Raji (cell line): ENCODE results near the gene FIZ1.

Source experiments
- POLR2A ChIP-seq: IDR thresholded peaks from 2 replicates; pipeline ENCODE4 v1.6.1; 2011; ENCODE audit warnings: low read depth, low read length, control low read depth; ENCODE audit not compliant: insufficient read depth

FIZ1 gene

DNA sequence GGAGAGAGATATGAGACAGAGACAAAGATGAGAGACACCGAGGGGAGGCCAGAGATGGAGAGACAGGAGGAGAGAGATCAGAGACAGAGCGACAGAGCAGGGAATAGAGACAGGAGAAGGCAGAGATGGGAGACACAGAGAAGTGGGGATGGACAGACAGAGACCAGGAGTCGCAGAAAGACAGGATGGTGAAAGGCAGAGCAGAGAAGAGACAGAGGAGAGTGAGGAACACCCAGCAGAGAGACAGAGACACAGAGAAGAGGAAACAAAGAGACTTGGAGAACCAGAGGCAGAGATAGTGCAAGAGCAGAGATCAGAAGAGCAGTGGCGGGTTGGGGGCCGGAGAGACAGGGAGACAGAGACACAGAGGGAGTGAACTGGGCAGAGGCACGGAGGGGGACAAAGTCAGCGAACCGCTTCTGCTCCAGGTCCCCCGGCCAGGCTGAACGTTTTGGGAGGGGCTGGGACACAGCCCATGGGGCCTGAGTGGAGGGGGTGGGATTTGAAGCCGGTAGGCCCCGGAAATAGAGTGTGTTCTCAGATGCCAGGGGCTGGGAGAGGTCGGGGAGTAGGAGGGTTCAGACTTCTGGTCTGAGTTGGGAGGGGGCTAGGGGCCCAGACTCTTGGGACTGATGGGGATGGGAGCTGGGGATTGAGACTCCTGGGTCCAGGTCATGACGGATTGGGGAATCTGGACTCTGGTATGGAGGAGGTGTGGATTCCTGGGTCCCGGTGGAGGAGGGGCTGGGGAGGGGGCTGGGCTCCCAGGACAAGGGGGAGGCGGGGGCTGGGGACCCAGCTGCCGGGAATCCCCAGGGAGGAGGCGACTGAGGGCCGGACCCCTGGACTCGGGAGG, 19.3 kb downstream of the FIZ1 start:
- TF ChIP-seq POLR2A: no peak

DNA sequence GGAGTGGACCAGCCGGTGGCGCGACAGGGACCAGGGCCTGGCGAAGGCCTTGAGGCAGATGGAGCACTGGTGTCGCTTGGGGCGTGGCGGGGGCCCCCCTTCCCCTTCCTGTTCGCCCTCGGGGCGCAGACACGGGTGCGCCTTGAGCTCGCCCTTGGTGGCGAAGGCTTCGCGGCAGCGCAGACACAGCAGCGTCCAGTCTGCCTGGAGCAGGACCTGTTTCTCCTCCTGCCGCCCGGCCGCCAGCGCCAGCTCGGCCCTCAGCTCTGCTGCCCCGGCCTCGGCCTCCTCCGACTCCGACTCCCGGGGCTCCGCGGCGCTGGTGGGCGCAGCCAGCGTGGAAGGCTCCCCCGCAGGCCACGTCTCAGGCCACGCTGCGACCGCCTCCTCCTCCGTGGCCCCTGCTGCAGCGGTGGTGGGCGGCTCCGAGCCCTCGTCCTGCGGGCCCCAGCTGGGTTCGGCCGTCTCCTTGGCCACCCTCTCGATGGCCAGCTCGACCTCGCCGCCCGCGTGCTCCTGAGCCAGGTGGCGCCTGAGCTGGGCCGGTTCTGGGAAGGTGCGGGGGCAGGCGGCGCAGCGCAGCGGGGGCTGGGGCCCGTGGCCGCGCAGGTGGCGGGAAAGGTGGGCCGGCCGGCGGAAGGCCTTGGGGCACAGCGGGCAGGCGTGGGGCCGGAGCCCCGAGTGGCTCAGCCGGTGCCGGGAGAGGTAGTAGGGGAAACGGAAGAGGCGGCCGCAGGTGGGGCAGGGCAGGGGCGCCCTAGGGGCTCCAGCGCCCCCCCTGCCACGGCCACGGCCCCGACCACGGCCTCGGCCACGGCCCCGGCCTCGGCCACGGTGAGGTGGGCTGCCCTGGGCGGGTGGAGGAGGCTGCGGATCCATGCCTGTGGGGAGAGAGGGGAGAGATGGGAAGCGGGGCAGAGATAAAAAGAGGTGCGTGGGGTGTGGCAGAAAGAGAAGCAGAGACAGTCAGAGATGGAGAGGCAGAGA, 20.3 kb downstream of the FIZ1 start:
- no peak for TF ChIP-seq POLR2A

DNA sequence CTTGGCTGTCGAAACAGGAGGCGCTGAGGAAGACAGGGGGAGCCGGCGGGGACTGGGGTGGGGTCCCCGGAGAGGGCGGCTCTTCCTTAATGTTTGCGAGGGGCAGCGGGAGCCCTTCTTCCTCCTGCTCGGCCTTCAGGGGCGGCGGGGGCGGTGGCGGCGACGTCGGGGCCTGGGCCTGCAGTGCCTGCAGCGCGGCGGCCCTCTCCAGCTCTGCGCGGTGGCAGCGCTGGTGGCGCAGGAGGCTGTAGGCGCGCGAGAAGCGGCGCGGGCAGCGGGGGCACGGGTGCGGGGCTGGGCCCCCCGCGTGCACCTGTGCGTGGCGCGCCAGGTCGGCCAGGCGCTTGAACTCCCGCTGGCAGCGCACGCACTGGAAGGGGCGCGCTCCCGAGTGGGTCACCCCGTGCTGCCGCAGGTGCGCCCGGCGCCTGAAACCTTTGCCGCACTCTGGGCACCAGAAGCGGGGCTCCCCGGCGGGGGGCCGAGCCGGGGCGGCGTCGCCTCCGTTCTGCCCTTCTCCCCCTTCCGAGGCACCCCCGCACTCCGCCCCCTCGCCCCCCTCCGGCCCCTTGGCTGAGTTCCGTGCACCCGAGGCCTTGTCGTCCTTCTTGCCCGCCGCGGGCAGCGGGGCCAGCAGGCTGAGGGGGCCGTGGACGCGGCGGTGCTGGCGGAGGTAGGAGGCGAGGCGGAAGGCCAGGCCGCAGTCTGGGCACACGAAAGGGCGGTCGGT, 21.1 kb downstream of the FIZ1 start:
- TF ChIP-seq POLR2A: no peak

DNA sequence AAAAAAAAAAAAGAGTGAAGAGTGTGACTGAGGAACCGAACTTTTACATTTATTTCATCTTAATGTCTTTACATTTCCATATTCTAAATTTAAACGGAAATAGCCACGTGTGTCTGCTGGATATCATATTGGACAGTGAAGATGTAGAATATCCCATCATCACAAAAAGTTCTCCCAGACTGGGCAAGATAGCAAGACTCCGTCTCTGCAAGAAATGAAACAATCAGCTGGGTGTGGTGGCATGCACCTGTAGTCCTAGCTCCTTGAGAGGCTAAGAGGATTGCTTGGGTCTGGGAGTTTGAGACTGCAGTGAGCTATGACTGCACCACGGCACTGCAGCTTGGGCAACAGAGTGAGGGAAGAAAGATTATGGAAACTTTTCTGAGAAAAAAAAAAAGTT, 22.6 kb downstream of the FIZ1 start:
- TF ChIP-seq POLR2A: no peak

DNA sequence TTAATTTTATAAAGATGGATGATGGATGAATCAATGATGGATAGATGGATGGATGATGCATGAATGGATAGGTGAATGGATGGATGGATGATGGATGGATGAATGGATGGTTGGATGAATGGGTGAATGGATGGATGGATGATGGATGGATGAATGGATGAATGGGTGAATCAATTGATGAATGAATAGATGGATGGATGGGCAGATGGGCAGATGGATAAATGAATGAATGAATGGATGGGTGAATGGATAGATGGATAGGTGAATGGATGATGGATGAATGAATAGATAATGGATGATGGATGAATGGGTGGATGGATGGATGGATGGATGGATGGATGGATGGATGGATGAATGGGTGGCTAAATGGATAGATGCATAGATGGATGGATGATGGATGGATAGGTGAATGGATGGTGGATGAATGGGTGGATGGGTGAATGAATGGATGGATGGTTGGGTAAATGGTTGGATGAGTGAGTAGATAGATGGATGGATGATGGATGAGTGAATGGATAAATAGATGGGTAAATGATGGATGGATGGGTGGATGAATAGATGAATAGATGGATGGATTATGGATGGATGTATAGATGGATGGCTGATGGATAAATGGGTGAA, 31.5 kb downstream of the FIZ1 start:
- TF ChIP-seq POLR2A: no peak

DNA sequence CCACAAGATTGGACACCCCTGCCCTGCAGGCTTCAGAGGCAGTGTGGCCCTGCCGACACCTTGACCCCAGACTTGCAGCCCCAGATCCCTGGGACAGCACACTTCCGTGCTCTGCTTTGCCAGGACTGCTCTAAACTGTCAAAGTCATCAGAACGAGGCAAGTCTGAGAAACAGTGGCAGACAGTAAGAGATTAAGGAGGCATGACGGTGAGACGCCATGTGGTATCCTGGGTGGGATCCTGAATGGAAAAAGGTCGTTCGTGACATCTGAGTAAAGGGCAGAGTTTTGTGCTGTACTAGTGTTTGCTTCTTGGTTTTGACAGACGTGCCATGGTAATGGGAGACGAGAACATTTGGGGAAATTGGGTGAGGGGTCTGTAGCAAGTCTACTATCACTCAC, 32.5 kb downstream of the FIZ1 start:
- no peak for TF ChIP-seq POLR2A

DNA sequence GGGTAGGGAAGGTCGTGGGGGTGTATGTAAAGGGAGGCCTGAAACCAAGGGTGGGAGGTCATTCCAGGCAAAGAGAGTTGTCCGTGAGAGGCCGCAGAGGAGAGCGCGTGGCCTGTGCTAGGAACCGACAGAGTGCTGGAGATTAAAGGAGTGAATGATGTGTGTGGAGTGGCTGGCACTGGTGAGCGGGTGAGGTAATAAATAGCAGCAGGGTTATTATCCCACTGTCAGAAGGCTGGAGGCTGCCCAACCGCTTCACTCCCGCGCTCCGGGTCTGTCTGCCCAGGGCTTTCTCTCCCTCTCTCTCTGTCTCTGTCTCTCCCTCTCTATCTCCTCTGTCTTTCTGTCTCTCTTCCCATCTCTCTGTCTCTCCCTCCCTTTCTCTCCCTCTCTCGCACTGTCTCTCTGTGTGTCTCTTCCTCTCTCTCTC, 36.0 kb downstream of the FIZ1 start:
- no peak for TF ChIP-seq POLR2A

DNA sequence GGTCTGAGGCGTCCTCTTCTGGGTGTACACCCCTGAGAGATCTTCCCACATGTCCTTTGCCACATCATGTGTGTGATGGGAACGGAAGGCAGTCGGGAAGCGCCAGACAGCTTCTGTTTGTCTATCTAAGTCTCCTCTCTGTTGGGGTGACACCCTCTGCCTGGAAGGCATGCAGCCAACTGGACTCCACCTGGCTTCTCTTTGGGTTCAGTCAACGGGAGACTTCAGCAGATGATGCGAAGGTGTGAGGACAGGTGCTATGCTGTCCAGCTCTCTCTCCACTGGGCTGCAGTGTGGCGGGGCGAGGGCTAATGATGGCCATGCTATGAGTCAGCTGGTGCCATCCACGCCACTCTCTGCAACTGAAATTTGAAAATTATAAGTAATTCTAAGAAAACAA, 39.6 kb downstream of the FIZ1 start:
- no peak for TF ChIP-seq POLR2A

DNA sequence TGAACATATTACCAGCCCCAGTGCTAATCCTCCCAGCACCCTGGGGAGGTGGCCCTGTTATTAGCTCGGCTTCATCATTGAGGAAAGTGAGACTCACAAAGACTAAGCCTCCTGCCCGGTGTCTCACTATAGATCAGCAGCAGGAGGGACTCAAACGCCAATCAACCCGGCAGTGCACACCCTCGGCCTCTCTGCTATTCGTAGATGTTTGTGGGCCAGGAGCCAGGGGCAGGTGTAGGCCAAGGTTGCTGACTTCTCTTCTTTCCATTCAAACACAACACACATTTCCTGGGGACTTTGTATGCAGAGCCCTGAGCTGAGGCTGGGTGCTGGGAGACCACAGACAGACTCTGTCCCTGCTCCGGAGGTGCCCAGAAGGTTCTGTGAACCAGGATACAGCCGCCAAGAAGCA, 44.6 kb downstream of the FIZ1 start:
- TF ChIP-seq POLR2A: no peak

DNA sequence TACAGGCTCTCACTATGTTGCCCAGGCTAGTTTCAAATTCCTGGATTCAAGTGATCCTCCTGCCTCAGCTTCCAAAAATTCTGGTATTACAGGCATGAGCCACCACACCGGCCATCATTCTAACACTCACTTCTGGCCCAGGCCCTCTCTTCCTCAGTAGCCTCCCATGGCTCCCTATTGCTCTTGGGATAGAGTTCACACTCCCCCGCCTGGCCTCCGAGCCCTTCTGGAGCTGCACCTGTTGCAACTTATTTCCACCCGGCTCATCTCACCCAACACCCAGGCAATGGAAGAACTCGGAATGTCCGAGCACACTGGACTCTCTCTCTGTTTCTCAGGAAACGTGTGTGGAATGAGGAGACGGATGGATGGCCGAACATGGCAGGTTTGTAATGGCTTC, 45.0 kb downstream of the FIZ1 start:
- TF ChIP-seq POLR2A: no peak

DNA sequence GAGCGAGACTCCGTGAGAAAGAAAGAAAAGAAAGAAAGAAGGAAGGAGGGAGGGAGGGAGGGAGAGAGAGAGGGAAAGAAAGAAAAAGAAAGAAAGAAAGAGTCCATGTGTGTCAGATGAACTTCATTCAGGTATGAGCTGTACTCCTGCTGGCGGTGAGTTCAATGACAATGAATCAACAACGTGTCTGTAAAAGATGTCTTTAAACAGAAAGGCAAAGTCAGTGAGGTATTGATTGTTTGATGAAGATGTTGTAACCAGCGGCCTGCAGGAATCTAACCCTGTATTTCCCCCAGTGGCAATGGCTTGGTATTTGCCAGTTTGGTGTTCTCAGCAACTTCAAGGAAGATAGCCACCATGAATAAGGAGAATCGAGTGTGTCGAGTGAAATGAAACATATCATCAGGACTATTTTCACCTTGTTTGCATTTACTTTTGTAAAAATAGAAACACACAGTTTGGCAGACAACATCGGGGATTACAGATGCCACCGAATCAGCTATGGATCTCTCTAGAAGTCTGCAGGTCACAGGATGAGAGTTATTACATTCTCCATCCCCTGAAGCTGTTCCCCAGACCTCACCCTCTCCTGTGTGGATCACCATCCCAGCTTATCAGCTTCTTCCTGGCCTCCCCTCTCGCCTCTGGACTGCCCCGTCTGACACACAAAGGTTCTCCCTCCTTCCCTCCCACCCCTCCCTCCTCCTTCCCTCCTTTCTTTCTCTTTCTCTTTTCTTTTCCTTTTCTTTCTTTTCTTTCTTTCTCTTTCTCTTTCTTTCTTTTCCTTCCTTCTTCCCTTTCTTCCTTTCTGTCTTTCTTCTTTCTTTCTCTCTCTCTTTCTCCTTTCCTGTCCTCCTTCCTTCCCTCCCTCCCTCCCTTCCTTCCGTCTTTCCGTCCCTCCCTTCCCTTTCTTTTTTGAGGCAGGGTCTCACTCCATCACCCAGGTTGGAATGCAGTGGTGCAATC, 45.8 kb downstream of the FIZ1 start:
- TF ChIP-seq POLR2A: no peak

DNA sequence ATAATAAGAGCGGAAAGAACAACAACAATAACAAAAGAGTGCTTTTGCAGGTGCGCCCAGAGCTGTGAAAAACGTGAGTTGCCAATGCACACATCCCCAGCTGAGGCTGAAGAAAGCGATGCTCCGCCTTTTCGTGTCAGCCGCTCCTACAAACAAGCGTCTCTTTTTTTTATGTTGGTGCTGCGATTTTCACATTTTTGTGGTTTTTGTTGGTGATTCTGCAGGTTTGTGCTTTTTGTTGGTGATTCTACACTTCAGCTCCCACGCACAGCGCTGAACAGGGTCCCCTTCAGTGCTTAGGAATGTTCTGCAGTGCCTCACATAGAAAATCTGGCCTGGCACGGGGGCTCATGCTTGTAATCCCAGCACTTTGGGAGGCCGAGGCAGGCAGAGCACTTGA, 46.7 kb downstream of the FIZ1 start:
- no peak for TF ChIP-seq POLR2A

DNA sequence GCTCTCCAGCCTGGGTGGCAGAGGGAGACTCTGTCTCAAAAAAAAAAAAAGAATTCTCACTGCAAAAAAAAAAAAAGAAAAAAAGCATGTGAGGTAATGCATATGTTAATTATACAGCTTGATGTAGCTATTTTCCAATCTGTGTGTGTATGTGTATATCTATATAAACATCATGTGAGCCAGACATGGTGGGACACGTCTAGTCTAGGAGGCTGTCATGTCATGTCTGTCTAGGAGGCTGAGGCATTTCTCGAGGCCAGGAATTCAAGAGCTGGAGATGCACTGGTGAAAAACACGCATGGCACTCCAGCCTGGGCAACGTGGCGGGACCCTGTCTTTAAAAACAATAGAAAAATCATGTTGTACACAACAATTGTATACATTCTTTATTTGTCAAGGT, 47.1 kb downstream of the FIZ1 start:
- no peak for TF ChIP-seq POLR2A

DNA sequence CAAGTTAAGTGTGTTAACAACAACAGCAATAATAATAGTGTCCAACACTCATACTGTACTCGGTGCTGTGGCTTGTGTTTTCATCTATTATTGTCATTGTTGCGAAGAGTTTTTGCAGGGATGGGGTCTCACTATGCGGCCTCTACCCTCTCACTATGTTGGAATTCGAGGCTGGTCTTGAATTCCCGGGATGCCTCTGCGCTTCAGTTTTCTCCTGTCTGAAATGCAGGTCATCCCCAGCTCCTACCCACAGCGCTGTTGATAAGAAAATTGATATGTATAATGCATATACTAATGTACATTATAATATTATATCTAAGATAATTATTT, 49.0 kb downstream of the FIZ1 start:
- no peak for TF ChIP-seq POLR2A
